ENCODE results near the gene CUX1.

DNA sequence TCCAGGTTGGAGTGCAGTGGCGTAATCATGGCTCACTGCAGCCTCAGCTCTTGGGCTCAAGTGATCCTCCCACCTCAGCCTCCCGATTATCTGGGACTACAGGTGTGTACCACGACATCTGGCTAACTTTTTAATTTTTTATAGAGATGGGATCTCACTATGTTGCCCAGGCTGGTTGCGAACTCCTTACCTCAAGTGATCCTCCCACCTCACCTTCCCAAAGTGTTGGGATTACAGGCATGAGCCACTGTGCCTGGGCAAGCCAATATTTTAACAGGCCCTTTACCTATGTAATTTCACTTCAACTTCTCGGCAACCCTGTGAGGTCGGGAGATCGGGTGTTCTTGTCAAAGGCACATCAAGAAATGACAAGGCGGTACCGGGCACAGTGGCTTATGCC, 146.3 kb downstream of the CUX1 start:
- TF ChIP-seq, protein P1, sequence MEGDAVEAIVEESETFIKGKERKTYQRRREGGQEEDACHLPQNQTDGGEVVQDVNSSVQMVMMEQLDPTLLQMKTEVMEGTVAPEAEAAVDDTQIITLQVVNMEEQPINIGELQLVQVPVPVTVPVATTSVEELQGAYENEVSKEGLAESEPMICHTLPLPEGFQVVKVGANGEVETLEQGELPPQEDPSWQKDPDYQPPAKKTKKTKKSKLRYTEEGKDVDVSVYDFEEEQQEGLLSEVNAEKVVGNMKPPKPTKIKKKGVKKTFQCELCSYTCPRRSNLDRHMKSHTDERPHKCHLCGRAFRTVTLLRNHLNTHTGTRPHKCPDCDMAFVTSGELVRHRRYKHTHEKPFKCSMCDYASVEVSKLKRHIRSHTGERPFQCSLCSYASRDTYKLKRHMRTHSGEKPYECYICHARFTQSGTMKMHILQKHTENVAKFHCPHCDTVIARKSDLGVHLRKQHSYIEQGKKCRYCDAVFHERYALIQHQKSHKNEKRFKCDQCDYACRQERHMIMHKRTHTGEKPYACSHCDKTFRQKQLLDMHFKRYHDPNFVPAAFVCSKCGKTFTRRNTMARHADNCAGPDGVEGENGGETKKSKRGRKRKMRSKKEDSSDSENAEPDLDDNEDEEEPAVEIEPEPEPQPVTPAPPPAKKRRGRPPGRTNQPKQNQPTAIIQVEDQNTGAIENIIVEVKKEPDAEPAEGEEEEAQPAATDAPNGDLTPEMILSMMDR (IDR thresholded peaks at IDR 0.05) = no peak
- no peak for TF ChIP-seq POLR2A (IDR thresholded peaks at IDR 0.05)
